ENCODE measurements around the gene SPATA31D1.

GRCh38 chr9:82034956-82035731, 46.6 kb downstream of the SPATA31D1 start:
- TF ChIP-seq POLR2A (IDR thresholded peaks at IDR 0.05; ENCODE audit: insufficient read depth in 1 of 2, low read depth in 2 of 2, low read length in 2 of 2), result no peak
- TF ChIP-seq ZNF207 (IDR thresholded peaks at IDR 0.05; ENCODE audit: borderline replicate concordance), result no peak
- no peak for TF ChIP-seq TFDP2 (CRISPR knock-in tag; IDR thresholded peaks at IDR 0.05)
- TF ChIP-seq STAG1 (CRISPR knock-in tag; IDR thresholded peaks at IDR 0.05), result no peak
- no peak for TF ChIP-seq RFX5 (IDR thresholded peaks at IDR 0.05; ENCODE audit: low read depth, low read length)
- no peak for TF ChIP-seq SRF (IDR thresholded peaks at IDR 0.05; ENCODE audit: low read depth, low read length)
- TF ChIP-seq CTCF (CRISPR knock-in tag; IDR thresholded peaks at IDR 0.05), result no peak
- TF ChIP-seq KDM3A (CRISPR knock-in tag; IDR thresholded peaks at IDR 0.05; ENCODE audit: low read depth), result no peak
- no peak for TF ChIP-seq SMAD1 (CRISPR knock-in tag; IDR thresholded peaks at IDR 0.05; ENCODE audit: borderline replicate concordance, low read depth)
- no peak for TF ChIP-seq GPBP1L1 (CRISPR knock-in tag; IDR thresholded peaks at IDR 0.05)

All from HepG2 (cell line).